GM04504 (cell line): ENCODE data around the gene SPATA45.

Experiments
- DNase-seq: peaks from one replicate; pipeline ENCODE4 v3.0.0-alpha.2; 2012; ENCODE audit warnings: low read depth

Gene SPATA45

GRCh38 chr1:212780759-212781158 lies 66.7 kb downstream of the SPATA45 start:
- no peak for DNase-seq
